ENCODE measurements around the gene NHS.

Gene NHS

GRCh38 chrX:17448188-17448587 is 73.2 kb downstream of the NHS start:
- DNase-seq (ENCODE audit: low read depth in 2 of 2) = no peak

- no peak for DNase-seq (ENCODE audit: low read depth in 2 of 2)
Observed at GRCh38 chrX:17449866-17450265, 74.9 kb downstream of the NHS start.

- no peak for DNase-seq (ENCODE audit: low read depth in 2 of 2)
Observed at GRCh38 chrX:17453788-17454187, 78.8 kb downstream of the NHS start.

- no peak for DNase-seq (ENCODE audit: low read depth in 2 of 2)
Observed at GRCh38 chrX:17456526-17456925, 81.5 kb downstream of the NHS start.

GRCh38 chrX:17459008-17459611 is 84.1 kb downstream of the NHS start:
- DNase-seq (ENCODE audit: low read depth in 2 of 2) = no peak

- DNase-seq (ENCODE audit: low read depth in 2 of 2) = no peak
Observed at GRCh38 chrX:17459661-17460060, 84.7 kb downstream of the NHS start.

- no peak for DNase-seq (ENCODE audit: low read depth in 2 of 2)
Observed at GRCh38 chrX:17462881-17463280, 87.9 kb downstream of the NHS start.

- no peak for DNase-seq (ENCODE audit: low read depth in 2 of 2)
Observed at GRCh38 chrX:17464194-17464593, 89.2 kb downstream of the NHS start.

- DNase-seq (ENCODE audit: low read depth in 2 of 2) = no peak
Observed at GRCh38 chrX:17465201-17465600, 90.2 kb downstream of the NHS start.

GRCh38 chrX:17465802-17466201 is 90.8 kb downstream of the NHS start:
- DNase-seq (ENCODE audit: low read depth in 2 of 2) = no peak

- no peak for DNase-seq (ENCODE audit: low read depth in 2 of 2)
Observed at GRCh38 chrX:17470136-17470535, 95.1 kb downstream of the NHS start.

GRCh38 chrX:17471121-17471520 is 96.1 kb downstream of the NHS start:
- no peak for DNase-seq (ENCODE audit: low read depth in 2 of 2)

- DNase-seq (ENCODE audit: low read depth in 2 of 2) = no peak
Observed at GRCh38 chrX:17471861-17472260, 96.9 kb downstream of the NHS start.

- no peak for DNase-seq (ENCODE audit: low read depth in 2 of 2)
Observed at GRCh38 chrX:17472424-17472823, 97.4 kb downstream of the NHS start.

- DNase-seq (ENCODE audit: low read depth in 2 of 2) = no peak
Observed at GRCh38 chrX:17473021-17473420, 98.0 kb downstream of the NHS start.

- no peak for DNase-seq (ENCODE audit: low read depth in 2 of 2)
Observed at GRCh38 chrX:17474892-17475291, 99.9 kb downstream of the NHS start.

GRCh38 chrX:17475449-17476217 is 100.6 kb downstream of the NHS start:
- no peak for DNase-seq (ENCODE audit: low read depth in 2 of 2)

GRCh38 chrX:17476411-17476810 is 101.4 kb downstream of the NHS start:
- no peak for DNase-seq (ENCODE audit: low read depth in 2 of 2)

- no peak for DNase-seq (ENCODE audit: low read depth in 2 of 2)
Observed at GRCh38 chrX:17481086-17481485, 106.1 kb downstream of the NHS start.

- no peak for DNase-seq (ENCODE audit: low read depth in 2 of 2)
Observed at GRCh38 chrX:17484592-17484991, 109.6 kb downstream of the NHS start.

- no peak for DNase-seq (ENCODE audit: low read depth in 2 of 2)
Observed at GRCh38 chrX:17485391-17485790, 110.4 kb downstream of the NHS start.

- no peak for DNase-seq (ENCODE audit: low read depth in 2 of 2)
Observed at GRCh38 chrX:17488036-17488435, 113.0 kb downstream of the NHS start.

GRCh38 chrX:17494216-17494615 is 119.2 kb downstream of the NHS start:
- DNase-seq (ENCODE audit: low read depth in 2 of 2) = no peak

- DNase-seq (ENCODE audit: low read depth in 2 of 2) = no peak
Observed at GRCh38 chrX:17495052-17495451, 120.1 kb downstream of the NHS start.
